GM19372 (cell line): ENCODE measurements around the gene KCNMA1.

Experiments used
- ATAC-seq: cut with Tn5 transposase; IDR thresholded peaks from one replicate; pipeline ENCODE4 v1.9.1; 2021; ENCODE audit warnings: mild to moderate bottlenecking, low read depth, moderate library complexity; ENCODE audit not compliant: unreplicated experiment

Gene KCNMA1

DNA sequence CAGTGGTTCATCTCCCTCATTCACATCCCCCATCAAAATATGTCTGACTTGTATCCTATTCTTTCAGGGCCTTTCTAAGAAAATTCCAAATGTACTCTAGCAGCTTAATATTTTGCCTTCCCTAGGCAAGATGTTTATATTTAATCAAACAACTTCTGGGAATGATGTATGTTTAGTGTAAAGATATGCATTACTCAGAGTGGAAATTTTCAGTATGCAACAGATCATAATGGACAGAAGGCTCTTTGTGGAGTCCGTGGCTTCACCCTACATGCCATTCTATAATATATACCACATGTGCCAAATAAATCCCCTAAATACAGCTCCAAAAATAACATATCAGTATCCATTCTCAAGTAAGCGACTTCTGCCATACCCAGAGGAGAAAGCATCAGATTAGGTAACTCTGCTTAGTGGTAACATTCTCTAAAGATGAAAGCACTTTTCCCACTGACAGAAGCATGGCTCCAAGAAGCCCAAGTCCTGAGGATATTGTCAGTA lies 316.6 kb downstream of the KCNMA1 start:
- no peak for ATAC-seq

DNA sequence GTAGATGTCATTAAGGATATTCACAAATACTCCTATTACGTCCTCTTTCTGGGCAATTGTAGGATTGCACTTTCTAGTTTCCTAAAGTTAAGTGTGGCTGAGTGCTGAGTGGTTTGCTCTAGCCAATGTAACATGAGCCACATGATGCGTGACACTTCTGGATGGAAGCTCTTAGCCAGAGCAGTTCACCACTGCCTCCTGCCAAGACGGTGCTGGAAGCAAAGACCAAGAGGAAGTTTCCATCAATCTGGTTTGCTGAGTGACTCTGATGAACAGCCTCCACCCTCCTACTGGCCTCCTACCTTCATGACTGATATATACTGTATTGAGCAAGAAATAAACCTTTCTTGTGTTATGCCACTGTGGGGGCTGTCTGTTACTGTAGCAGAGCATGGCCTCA lies 318.1 kb downstream of the KCNMA1 start:
- no peak for ATAC-seq

DNA sequence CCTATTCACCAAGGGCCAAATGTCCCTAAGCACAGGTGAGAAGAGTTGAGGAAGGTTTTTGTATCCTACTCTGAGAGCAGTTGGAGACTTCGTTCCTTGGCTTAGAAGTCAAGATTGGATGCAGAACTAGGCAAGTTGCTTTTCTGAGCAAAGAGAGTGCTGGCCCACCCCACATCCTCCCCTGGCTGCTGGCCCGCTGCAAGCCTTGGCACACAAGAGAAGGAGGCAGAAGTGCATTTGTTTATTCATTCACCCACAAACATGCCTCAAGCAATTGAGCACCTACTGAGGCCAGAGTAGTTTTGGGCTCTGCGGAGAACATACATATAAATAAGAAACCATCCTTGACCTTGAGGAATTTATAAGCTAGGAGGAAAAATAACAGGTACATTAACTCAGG lies 318.9 kb downstream of the KCNMA1 start:
- no peak for ATAC-seq

GRCh38 chr10:77317221-77317620 lies 320.4 kb downstream of the KCNMA1 start:
- ATAC-seq, result no peak

GRCh38 chr10:77315496-77316129 lies 322.0 kb downstream of the KCNMA1 start:
- no peak for ATAC-seq

- ATAC-seq, result no peak
Observed at GRCh38 chr10:77313066-77313750, 324.4 kb downstream of the KCNMA1 start.

DNA sequence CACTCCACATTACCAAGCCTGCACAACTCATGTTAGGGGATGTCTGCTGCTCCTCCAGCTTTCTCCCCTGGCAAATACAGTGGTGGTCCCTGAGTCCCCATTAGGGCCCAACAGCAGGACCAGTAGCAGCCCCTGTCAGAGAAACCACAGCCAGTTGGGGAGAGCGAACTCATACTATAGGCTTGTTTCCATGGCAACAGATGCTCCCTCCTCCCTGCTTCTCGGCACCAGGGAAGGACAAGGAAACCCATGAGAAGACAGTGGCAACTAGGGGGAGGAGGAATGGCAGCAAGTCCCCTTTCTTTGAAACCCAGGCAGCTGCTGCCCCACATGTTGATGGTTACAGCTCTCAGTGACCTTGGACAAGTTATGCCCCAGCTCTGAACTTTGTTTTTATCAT lies 326.4 kb downstream of the KCNMA1 start:
- ATAC-seq, result no peak

GRCh38 chr10:77310288-77310840 lies 327.2 kb downstream of the KCNMA1 start:
- ATAC-seq, result no peak

DNA sequence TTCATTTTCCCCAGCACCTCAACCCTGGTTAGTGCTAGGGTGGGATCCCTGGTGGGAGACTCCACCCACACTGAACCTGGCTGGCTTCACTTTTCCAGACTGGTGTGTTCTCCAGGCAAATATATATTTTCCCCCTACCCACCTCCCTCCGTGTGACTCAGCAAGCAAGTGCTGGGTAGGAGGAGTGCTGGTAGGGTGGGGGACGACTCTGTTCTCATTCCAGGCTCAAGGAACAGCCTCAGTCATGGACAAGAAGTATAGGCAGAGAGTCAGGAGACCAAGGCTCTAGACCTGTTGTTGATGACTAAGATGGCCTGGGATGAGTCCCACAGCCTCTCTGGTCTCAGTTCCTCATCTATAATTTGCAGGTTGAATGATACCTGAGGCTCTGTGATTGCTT lies 328.1 kb downstream of the KCNMA1 start:
- ATAC-seq, result no peak

- no peak for ATAC-seq
Observed at GRCh38 chr10:77309092-77309491, 328.5 kb downstream of the KCNMA1 start.

- no peak for ATAC-seq
Observed at GRCh38 chr10:77308084-77308732, 329.4 kb downstream of the KCNMA1 start.

DNA sequence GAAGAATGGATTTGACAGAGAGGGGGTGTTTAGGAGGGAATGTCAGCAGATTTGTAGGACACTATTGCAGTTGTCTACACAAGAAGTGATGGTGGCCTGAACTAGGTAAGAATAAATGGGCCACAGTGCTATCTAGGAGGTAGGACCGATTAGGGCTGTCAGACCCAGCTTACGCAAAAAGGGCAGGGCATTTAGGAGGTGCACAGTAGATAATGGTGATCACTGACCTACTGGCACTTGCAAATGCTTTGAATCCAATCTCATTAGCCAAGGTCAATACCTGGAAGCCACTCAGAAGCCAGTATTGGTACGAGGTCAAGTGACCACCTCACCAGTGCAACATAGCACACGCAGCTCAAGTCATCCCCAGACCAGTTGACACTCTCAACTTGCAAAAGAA lies 330.9 kb downstream of the KCNMA1 start:
- no peak for ATAC-seq

DNA sequence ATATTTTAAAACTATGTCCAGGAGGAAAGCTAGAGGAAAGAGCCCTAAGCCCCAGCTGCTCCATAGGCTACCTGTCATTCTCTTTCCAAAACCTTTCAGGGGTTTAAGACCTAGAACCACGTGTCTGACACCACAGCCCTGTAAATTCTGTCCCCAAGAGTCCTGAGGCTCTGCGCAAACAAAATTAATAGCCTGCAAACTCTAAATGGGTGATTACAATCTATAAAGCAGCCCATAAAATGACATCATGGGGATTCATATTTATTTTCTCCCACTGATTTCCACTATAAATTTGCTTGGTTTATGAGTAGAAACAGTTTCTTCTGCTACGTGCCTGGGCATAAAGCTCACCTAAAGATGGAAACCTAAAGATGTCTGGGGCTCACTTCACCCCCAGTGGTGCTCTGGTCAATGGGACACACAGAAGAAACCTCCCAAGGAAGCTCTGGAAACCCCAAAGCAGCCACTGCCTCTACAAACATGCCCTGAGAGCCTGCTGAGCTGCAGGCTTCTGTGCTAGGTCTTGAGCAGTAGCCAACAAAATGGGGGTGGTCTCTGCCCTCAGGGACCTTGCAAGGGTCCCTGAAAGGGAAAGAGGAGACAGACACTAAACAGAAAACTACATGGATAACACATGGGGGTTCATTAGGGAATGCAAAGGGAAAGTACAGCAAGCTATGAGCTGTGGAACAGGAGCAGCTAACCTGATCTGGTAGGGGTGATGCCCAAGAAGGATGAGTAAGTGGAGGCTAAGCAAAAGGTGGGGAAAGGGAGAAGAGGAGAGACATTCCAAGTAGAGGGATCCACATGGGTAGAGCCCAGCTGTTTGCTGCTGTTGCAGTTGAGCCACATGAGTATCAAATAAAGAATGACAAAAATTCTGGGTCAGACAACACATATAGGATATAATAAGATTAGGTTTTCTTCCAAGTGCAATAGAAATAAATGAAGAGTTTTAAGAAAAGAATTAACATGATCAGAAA lies 331.7 kb downstream of the KCNMA1 start:
- no peak for ATAC-seq

DNA sequence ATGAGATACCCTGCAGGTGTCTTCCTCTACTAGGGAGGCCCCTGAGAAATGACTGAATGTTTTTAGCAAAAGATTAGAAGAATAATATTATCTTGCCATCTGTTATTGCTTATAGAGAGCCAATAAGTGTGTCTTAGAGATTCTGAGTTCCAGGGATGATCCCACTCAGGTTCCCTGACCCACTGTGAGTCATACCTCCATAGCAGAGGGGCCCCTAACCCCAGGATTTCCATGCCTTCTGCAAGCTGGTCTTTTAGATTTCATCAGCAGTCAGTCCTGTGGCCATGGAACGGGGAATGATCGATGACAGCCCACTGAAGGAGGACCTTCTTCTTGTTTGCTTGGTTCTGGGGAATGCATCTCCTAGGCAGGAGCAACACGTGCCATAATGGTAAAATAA lies 333.4 kb downstream of the KCNMA1 start:
- ATAC-seq, result no peak

DNA sequence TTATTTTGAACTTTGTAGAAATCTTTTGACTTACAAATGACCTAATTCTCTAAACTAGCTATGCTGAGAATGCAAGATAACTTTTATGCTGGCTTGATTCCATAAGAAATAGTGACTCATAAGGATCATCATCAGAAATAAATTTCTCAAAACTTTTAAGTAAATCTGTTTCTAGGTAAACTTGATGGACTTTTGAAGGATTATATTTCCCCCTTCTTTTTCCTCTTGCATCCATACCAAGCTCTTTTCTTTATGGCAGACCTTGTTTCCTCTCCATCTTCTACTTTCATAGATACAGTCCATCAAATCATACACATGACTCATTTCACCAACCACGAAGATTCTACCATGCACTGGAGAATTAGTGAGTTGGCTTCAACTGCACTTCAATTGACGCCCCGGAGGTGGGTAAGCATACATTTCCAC lies 336.3 kb downstream of the KCNMA1 start:
- no peak for ATAC-seq

DNA sequence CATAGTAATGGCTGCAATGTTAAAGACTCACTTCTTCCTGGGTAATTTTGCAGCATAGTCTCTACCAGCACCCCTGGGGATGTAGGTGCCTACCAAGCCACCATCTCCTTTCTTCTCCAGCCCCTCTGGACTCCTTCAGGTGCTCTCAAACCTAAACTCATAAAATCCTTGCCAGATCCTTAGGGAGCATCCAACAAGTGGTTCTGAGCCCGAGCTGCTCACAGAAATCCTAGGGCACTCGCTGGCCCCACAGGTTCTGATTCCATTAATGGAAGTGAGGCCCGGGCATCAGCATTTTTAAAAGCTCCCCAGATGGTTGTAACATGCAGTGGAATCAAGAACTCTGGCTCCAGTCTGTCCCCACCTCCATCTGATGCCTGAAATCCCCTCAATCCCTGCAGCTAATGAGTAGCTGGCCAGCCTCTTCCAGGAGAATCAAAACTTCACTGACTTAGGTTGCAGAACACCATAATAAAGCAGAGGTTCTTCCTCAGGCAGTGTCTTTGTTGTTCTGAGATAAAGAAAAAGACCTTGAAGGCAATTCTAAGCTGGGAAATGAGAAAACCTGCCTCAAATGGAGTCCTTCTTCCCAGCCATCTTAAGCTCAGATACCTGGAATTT lies 336.8 kb downstream of the KCNMA1 start:
- ATAC-seq, result no peak

GRCh38 chr10:77299320-77299719 lies 338.3 kb downstream of the KCNMA1 start:
- ATAC-seq, result no peak

DNA sequence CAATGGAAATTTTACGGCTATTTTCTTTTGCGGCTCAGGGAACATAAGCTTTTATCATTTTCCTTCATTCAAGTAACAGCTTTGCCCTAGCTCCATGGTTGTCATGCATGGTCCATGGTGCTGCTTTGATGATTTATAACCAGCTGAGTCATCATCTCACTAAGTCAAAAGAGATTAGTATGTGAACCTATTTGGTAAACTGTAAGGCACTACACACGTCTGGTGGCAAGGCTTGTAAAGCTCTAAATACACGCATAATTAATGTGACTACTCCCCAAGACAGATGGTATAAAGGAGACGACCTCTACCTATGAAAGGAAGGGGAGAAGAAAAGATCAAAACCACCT lies 340.2 kb downstream of the KCNMA1 start:
- no peak for ATAC-seq

DNA sequence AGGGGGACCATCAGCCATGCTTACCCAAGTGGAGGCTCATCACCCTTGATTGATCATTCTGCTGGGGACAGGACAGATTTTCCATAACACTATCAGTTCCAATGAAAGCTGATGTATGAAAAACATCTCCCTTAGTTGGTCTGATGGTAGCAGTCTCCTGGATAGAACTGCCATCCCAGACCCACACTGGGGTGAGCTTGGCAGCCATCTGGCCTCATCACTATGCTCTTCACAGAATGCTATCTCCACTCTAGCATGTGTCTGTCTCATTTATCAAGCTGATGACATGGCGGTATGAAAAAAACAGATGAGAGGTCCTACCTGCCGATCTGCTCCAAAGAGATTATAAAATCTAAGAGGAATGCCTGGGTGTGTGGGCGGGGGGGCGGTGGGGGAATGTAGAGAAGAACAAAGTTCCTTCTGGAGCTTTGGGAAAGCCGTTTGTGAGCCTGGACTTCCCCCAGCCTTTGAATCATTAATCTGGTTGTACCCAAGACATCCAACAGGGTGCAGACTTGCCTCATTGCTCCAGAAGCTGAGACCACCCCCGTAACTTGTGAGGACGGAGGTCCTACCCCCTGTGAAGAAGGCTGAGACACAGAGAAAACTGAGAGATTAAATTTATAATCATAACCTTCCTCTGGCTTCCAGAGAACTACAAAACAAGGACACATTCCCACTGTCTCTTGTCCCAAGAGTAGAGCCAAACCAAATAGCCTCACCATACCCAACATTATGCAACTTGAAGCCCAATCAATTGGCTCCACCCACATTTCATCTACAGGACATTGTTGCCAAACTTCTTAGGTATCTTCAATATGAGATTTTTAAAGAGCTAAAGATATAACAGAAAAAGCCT lies 340.8 kb downstream of the KCNMA1 start:
- no peak for ATAC-seq
